Central memory CD4-positive, alpha-beta T cell (primary cell): ENCODE measurements around the gene FSD2.
"Not testable (repeated sequence)": the region's sequence is repeated elsewhere in the genome, so short reads cannot be mapped to it uniquely, and the experiment has no call there.

Experiments
- DNase-seq: peaks from one replicate; pipeline ENCODE4 v3.0.0; 2022

The FSD2 gene

DNA sequence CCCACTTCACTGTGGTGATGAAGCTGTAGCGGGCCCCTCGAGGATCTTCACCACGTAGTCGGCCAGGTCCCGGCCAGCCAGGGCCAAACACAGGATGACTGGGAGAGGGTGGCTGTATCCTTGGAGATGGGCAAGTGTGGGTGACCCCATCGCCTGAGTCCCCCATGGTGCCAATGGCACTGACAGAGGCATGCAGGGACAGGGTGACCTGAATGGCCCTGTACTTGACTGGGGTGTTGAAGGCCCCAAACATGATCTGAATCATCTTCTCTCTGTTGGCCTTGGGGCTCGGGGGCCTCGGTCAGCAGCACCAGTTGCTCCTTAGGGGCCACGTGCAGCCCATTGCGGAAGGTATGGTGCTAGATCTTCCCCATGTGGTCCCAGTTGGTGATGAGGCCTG is 79.1 kb downstream of the FSD2 start:
- no peak for DNase-seq

DNA sequence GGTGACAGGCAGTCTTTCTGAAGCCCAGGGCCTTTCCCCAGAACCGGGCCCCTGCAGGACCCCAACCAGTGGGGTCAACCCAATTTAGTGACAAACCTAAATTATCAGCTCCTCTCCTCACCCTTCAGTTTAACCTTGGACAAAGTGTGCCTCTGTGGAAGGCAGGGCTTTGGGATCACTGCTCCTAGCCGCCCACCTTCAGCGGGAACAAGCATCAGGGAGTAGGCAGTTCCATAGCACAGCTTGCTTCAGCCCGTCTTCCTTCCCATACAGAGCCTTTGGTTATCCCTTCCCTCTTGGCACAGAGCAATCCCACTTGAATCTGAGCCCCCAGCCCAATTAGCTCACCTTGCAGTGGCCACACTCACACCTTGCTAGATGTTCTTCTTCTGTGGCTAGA is 90.9 kb downstream of the FSD2 start:
- DNase-seq: no peak

DNA sequence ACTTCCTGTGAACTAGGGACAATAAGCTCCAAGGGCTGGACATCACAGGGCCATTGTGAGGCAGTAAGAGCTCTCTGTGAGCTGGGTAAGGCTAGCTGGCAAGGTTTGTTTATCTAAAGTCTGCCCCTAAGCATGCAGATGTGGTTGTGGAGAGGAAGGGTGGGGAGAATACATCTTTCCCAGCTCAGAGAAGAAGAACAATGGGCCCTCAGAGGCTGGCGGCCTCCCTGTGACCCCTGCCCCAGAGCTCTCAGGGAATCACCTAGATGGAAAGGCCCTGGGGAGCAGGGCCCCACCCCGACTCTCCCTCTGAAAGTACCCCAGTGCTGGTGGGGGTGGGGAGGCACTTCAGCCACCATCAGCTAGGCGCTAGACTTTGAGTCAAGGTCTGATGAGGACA is 91.9 kb downstream of the FSD2 start:
- DNase-seq: no peak

DNA sequence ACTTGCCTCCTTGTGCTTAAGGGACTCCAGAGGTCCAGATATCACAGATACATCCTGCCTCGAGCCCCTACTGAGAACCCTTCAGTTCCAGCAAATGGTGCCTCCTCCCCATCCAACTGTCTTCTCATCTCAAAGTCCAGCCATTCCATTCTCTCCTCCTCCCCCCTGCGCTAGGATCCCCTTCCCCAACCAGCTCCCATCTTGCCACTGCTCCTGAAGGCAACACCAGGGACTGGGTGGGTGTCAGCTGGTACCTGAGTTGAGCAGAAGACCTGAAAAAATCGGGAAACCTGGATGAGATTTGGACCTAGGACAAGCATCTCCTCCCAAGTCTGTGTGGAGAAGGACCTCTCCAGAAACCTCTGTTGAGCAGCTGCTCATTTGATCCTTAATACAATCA is 93.8 kb downstream of the FSD2 start:
- no peak for DNase-seq

DNA sequence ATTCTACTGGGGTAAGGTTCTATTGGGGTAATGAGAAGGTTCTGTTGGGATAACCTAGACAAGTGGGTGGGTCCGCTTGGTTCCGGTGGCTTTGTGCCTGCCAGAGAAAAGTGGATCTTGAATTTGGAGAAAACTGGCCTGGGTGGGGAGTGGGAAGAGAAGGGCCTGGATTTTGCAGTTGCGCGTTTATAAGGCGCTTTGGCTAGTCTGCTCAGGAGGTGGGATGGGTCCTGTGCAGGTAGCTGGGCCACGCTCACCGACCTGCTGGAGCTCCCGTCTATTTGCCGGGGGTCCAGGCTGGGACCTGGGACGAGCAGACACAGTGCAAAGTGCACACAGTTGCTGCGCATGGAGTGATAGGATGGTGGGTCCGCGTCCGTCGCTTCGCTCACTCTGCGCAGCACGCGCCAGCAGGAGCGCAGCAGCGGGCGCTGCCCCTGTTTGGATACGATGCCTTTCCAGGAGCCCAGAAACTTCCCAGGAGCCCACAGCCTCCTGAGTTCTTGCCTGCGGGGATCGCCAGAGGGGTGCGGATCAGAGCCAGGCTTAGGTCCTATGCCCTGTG is 94.9 kb downstream of the FSD2 start:
- no peak for DNase-seq

DNA sequence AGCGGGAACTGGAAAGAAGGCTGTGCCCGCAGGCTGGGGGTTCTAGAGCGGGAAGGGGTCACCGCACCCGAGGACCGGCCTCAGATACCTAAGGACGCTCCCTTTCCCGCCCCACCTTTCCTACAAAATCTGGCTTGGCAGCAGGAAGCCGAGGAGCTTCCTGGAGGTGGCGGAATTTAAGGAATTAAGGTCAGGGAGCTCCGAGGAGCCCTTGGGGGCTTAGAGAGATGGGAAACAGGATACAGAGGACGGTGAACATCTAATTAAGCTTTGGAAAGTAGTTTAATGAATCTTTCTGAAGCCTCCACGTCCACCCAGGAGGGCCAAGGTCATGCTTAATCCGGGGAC is 95.7 kb downstream of the FSD2 start:
- DNase-seq: no peak

DNA sequence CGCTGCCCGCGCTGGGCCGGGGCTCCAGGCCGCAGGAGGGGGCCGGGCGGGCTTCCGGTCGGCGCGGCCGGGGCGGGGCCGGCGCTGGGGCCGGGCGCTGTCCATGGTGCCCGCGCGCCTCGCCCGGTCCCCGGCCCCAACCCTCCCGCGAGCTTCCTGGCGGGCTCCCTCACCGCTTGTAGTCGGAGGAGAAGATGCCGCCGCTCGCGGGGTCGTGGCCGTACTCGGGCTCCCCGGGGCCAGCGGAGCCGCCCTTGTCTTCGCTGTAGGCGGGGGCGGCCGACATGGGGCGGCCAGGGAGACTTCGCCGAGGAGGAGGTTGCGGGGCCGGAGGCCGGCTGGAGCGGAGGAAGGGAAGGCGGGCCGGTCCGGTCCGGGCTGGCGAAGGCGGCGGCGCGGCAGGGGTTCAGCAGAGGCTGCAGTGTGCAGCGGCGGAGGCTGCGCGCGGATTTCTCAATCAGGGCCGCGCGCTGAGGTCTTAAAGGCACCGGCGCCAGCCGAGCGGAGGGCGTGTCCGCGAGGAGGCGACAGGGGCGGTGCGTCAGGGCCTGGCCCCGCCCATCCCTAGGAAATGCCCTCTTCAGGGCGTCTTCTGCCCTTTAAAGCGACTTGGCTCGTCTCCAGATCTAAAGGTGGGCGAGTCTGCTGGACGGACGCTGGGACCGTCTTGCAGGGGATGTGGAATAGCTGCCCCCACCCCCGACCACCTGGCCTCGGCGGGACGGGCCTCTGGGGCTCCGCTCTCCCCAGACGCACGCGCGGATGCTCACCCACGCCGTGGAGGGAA is 96.3 kb downstream of the FSD2 start, which contains the start of gene AP3B2:
TSS of gene AP3B2 (minus strand) at position 455 of the 787 bp plus-strand sequence. CDS start at position 286, 169 bp downstream.
- peak; percentile 55 for DNase-seq

DNA sequence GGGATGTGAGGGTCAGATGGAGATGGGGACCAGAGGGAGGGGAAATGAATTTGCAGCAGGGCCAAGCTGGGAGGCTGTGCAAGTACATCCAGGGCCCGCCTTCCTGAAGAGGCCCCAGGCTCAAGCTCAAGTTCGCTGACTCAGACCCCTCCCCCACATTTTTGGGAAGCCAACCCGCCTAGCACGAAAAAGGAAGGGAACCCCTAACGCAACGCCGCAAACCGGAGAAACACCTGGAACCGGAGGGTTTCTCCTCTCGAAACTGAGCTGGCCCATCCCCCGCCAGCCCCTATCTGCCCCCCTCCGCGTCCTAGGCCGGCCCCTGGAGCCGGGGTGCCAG is 96.8 kb downstream of the FSD2 start:
- no peak for DNase-seq

DNA sequence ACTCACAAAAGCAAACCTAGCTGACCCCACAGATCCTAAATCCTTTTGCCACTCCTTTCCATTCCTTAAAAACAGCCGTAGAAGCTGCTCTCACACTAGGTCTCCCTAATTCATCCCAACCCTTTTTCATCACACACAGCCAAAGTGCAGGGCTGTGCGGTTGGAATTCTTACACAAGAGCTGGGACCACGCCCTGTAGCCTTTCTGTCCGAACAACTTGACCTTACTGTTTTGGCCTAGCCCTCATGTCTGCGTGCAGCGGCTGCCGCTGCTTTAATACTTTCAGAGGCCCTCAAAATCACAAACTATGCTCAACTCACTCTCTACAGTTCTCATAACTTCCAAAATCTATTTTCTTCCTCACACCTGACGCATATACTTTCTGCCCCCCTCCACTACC is 100.0 kb downstream of the FSD2 start:
- not testable (repeated sequence) for DNase-seq
